Esophagus (tissue), 2 donors: ENCODE data around the gene VWA2. TPM values are rescaled to one million over a fixed set of nuclear protein-coding genes. Genes with fewer than 3 reads are reported as not detected.
A peak's percentile ranks its signal among the peaks of the same experiment; 100 is the strongest.

Experiments used
- H3K27ac ChIP-seq, 2 donors: one replicate each; pipeline ENCODE4 v1.5.1; 2013; ENCODE audit warnings: low read depth in 2 of 2, mild to moderate bottlenecking in 2 of 2, inconsistent platforms in 1 of 2, low read length in 1 of 2, moderate library complexity in 1 of 2
- H3K27me3 ChIP-seq, 2 donors: one replicate each; pipeline ENCODE4 v1.6.1; 2013; ENCODE audit warnings: low read length in 2 of 2, control low read depth in 1 of 2, mild to moderate bottlenecking in 1 of 2; ENCODE audit not compliant: insufficient read depth in 2 of 2, control insufficient read depth in 1 of 2
- H3K36me3 ChIP-seq, 2 donors: one replicate each; pipeline ENCODE4 v1.6.1; 2013; ENCODE audit warnings: low read length in 1 of 2; ENCODE audit not compliant: control insufficient read depth in 2 of 2, insufficient read depth in 2 of 2
- H3K4me1 ChIP-seq, 2 donors: one replicate each; pipeline ENCODE4 v1.6.1; 2013; ENCODE audit warnings: low read length in 1 of 2; ENCODE audit not compliant: control insufficient read depth in 2 of 2, insufficient read depth in 2 of 2
- H3K4me3 ChIP-seq, 2 donors: one replicate each; pipeline ENCODE4 v1.5.1; 2013; ENCODE audit warnings: low read length in 2 of 2, mild to moderate bottlenecking in 2 of 2, low read depth in 1 of 2, moderate library complexity in 1 of 2
- H3K9me3 ChIP-seq, 2 donors: one replicate each; pipeline ENCODE4 v1.6.1; 2013; ENCODE audit warnings: mild to moderate bottlenecking in 2 of 2, low read depth in 1 of 2, low read length in 1 of 2, moderate library complexity in 1 of 2; ENCODE audit not compliant: control insufficient read depth in 2 of 2, insufficient read depth in 1 of 2
- WGBS, 2 donors: extraction: QIAGEN DNeasy Blood & Tissue Kit; methylation state at CpG; one replicate each; pipeline ENCODE4 v1.1.7; 2013; 5-methylcytosine and 5-hydroxymethylcytosine counted together
- polyA plus RNA-seq, 2 donors: library from polyadenylated mRNA; stranded (reverse); fragments of 200-250 nt; gene quantifications; one replicate each; pipeline ENCODE4 v1.2.3, GENCODE V29; 2013
- donor health status: healthy with polysubstance abuse.
- donor health status: Bipolar disorder and iron deficiency.

Gene VWA2
- polyA plus RNA-seq, 2 donors, result 0.71 to 1.4 TPM

DNA sequence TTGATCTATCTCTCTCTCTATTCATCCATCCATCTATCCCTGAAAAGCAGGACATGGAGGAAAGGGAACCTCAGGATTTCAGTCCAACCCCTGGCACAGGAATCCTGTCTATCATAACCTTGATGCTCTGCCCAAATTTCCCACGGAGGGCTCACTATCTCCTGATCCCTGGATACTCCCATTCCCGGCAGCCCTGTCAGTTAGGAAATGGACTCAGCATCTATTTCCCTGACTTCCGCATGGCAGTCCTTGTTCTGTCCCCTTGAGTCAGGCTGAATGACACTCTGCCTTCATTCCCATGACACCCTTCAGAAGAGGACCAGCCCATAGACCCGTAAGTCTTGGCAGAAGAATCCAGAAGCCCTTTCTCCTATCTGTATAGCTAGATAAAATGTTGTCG is 77.7 kb downstream of the VWA2 start:
- Histone ChIP-seq H3K4me1 (peaks cover 7 to 9% of the 10 kb centered on the region in 2 donors), H3K27me3 (no peaks in the 10 kb centered on the region), H3K9me3 (no peaks in the 10 kb centered on the region), H3K4me3 (no peak overlapping the region), H3K36me3 (peaks cover 3 to 14% of the 10 kb centered on the region in 2 donors), H3K27ac (no peak overlapping the region)
- 79 to 80% methylated on average over 5 of the region's 5 CpGs for WGBS, 2 donors

DNA sequence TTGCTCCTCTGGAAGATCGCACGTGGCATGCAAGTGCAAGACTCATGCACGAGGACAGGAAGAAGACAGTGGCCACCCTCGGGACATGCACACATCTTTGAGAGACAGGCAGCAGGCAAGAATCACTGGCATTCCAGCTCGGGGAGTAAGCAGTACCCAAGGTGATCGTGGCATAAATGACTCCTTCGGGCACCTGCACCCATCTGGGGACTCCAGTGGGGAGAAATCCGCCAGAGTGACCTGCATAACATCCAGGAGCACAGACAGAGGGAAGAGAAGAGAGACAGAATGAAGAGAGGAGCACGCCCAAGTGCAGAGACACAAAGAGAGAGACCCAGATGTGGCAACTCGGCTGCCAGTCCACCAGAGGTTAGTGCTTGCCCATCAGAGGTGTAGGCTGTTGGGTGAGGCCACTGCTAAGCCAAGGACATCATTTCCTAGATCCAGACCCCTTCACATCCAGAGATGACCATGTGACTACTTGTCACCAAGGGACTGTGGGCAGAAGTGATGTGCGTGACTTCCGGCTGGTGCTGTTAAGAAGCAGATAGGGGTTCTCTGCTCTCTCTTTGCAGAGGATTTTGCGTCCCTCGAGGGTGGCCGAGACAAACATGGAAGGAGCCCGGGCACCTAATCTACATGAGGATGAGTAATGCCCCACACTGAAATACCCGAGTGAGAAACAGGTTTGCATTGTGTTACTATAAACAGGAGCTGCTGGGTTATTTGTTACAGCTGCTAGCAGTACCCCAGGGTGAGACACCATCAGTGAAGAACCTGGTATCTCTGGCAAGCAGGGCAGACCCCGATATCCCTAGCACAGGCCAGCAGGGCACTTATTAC is 80.6 kb downstream of the VWA2 start:
- Histone ChIP-seq H3K27me3 (no peaks in the 10 kb centered on the region), H3K9me3 (no peaks in the 10 kb centered on the region), H3K4me1 (peaks cover 7 to 9% of the 10 kb centered on the region in 2 donors), H3K36me3 (peaks cover 0 to 4% of the 10 kb centered on the region in 2 donors), H3K27ac (peak overlapping the region; percentile 56 to 89), H3K4me3 (no peak overlapping the region)
- 82 to 87% methylated on average over 18 of the region's 18 CpGs for WGBS, 2 donors

DNA sequence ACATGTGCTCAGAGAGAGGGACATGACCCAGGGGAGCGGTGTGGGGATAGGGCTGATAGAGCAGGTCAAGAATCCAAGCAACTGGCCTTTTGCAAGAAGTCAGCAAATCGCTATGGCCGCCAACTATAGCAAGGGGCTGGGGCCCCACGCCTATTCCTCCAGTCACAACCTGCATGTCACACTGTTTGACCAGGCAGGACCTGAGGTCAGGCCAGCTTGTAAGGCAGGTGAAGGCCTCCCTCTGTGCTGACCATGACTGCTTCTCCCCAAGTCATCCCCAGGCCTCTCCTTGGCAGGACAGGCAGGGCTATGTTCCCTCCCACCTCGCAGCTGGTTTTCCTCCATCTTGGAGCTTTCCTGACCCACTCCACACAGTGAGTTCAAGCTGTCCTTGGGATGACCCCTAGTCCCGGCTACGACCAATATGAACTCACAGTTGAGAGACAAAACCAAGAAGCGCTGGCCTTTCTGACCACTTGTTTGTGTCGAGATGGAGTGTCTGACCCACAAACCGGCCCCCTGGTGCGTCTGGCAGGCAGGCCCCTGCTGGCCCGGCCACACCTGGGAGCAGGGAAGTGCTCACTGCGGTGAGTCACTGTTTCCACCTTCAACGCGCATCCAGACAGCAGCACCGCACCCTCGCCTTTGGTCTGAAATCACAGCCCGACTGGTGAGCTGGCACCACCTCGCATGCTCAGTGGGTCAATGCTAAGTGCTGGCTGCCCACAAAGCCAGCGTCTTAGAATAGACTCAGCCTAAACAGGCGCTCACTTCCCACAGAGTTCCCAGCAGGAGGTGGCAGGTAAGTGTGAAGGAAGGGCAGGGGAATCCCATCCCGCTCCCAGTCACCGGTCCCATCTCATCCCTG is 81.4 kb downstream of the VWA2 start:
- H3K9me3 ChIP-seq, result no peaks in the 10 kb centered on the region

DNA sequence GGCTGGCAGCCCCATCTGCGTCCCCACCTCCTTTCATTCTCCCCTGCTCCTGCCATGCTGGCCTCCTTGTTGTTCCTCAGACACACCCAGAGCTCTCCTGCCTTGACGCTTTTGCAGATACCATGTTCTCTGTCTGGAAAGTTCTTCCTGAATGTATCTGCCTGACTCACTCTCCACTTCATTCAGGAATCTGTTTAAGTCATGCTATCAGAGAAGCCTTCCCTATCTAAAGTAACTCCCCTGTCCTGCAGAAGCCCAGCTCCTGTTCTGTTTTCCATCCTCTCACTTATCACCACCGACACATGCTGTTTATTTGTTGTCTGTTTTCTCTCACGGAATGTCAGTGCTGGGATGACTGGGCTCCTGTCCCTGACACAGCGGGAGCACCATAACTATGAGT is 83.3 kb downstream of the VWA2 start:
- peak overlapping the region in 1 of 2 donors; percentile 66 for H3K27ac ChIP-seq
- peaks cover 7 to 9% of the 10 kb centered on the region in 2 donors for H3K4me1 ChIP-seq
- no peaks in the 10 kb centered on the region for H3K36me3 ChIP-seq
- H3K4me3 ChIP-seq, result no peak overlapping the region
- no peaks in the 10 kb centered on the region for H3K9me3 ChIP-seq
- no peaks in the 10 kb centered on the region for H3K27me3 ChIP-seq
- WGBS, 2 donors, result 86 to 88% methylated on average over 5 of the region's 5 CpGs

More for the DNA sequence above, 81.4 kb downstream of the VWA2 start:
- Histone ChIP-seq H3K27ac (peak overlapping the region; percentile 60 to 89), H3K4me1 (peaks cover 7 to 9% of the 10 kb centered on the region in 2 donors), H3K36me3 (peaks cover 0 to 1% of the 10 kb centered on the region in 2 donors), H3K4me3 (no peak overlapping the region), H3K27me3 (no peaks in the 10 kb centered on the region)
- WGBS, 2 donors, result 53 to 60% methylated on average over 23 of the region's 23 CpGs

DNA sequence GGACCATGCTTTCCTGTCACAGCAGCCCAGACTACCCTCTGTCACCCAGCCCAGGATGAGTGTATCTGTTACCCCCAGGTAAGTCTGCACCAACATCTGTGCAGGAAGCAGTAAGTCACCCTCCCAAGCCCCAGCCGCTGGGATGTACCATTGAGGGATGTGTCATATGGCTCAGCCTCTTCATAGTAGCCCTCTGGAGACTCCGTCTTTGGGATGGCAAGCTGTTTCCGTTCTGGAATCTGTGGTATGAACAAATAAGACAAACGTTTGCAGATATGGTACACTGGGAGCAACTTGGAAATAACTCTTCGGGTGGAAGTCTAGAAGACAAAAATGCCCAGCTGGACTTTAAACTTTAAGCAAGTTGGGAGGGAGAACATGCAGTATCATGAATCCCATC is 84.0 kb downstream of the VWA2 start:
- H3K4me3 ChIP-seq, result no peak overlapping the region
- peaks cover 0 to under 1% of the 10 kb centered on the region in 2 donors for H3K36me3 ChIP-seq
- WGBS, 2 donors, result 68 to 77% methylated on average over 5 of the region's 5 CpGs
- no peaks in the 10 kb centered on the region for H3K9me3 ChIP-seq
- H3K27ac ChIP-seq, result no peak overlapping the region
- H3K27me3 ChIP-seq, result no peaks in the 10 kb centered on the region
- peaks cover 7 to 9% of the 10 kb centered on the region in 2 donors for H3K4me1 ChIP-seq

DNA sequence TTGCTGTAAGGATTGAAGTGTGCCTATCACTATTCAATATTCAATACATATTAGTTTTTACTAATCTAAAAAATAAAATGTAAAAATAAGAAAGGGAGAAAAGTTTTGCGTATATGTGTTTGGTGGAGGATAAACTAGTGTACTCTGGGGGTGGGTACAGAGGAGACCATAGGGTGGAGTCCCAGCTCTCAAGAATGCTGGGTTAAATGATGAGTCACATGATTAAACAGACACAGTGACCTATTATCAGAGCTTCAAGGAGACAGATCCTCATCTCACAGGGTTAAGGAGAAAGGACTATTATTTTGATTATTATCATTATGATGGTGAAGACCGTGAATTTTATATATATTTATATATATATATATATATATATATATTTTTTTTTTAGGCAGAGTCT is 87.7 kb downstream of the VWA2 start:
- 84 to 88% methylated on average over 2 of the region's 2 CpGs for WGBS, 2 donors
- no peak overlapping the region for H3K4me3 ChIP-seq
- H3K9me3 ChIP-seq, result no peaks in the 10 kb centered on the region
- H3K4me1 ChIP-seq, result peaks cover 2 to 4% of the 10 kb centered on the region in 2 donors
- peaks cover 0 to 6% of the 10 kb centered on the region in 2 donors for H3K36me3 ChIP-seq
- H3K27me3 ChIP-seq, result no peaks in the 10 kb centered on the region
- no peak overlapping the region for H3K27ac ChIP-seq

DNA sequence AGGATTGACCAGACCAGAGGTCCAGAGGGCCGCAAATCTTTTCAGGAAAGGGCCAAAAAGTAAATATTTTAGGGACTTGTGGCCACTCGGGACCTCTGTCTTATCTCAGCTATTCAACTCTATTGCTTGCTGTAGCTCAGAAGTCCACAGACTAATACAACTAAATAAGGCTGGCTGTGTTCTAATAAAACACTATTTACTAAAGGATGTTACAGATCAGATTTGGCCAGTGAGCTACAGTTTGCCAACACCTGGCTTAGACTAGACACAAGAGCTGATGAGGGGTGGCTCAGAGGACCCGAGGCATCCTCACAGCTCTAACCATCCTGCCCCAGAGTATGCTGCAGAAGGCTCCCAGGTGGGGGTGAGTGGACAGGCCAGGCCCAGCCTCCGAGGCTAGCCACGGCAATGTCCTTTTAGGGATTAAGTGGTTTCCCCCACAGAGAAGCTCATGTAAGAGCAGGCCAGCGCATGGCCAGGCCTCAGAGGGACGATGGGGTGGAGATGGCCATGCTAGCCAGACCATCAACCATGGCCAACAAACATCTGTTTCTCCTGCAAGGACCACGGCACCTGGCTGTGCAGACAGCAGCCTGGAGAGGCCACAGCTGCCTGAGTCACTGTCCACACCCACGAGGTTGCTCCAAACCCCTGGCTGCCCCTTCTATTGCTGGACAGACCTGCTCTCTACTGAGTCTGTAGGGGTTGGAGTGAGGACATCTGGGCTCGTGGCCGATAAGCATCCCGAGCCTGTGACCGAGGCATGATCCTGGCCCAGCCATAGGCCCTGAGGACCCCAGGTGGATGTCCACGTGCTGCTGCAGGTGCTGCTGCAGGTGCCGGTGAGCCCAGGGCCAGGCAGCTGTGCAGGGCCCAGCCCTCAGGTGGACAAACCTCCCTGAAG is 88.7 kb downstream of the VWA2 start:
- H3K27me3 ChIP-seq, result no peaks in the 10 kb centered on the region
- H3K4me1 ChIP-seq, result peaks cover 2 to 8% of the 10 kb centered on the region in 2 donors
- WGBS, 2 donors, result 87 to 90% methylated on average over 15 of the region's 15 CpGs
- no peaks in the 10 kb centered on the region for H3K9me3 ChIP-seq
- peaks cover 0 to 6% of the 10 kb centered on the region in 2 donors for H3K36me3 ChIP-seq
- no peak overlapping the region for H3K27ac ChIP-seq
- no peak overlapping the region for H3K4me3 ChIP-seq

DNA sequence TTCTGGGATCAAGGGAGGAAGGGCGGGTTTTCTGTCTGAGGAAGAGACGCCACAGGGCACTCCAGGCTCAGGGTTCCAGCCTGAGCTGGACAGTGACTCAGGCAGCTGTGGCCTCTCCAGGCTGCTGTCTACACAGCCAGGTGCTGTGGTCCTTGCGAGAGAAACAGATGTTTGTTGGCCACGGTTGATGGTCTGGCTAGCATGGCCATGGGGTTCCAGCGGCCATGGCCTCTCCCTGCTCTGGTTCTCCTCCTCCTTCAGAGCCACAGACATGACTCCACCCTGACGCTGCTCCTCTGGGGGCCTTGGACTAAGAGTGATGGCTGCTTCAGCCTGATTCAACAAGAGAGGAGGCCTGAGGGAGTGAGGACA is 89.4 kb downstream of the VWA2 start:
- Histone ChIP-seq H3K9me3 (no peaks in the 10 kb centered on the region), H3K36me3 (peaks cover 0 to 6% of the 10 kb centered on the region in 2 donors)

DNA sequence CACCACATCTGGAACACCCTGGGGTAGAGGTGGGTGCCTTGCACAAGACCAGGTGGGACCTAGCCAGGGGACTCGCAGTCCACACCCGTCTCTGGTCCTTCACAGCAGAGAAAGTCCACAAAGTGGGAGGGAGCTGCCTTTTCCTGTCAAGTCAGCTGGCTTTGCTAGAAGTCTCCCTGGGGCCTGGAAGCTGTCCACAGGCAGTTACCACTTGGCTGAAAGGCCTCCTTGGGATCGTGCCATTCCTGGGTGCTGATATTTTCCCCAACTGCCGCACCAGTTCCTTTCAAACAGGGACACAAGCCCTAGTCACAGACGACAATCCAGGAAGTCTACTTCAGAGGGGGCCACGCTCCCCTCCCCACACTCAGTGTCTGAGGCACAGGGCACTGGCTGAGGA is 89.8 kb downstream of the VWA2 start:
- H3K27me3 ChIP-seq, result no peaks in the 10 kb centered on the region
- 44 to 68% methylated on average over 6 of the region's 6 CpGs for WGBS, 2 donors
- peaks cover 0 to 6% of the 10 kb centered on the region in 2 donors for H3K36me3 ChIP-seq
- H3K4me3 ChIP-seq, result no peak overlapping the region
- peaks cover 2 to 8% of the 10 kb centered on the region in 2 donors for H3K4me1 ChIP-seq
- no peak overlapping the region for H3K27ac ChIP-seq
- H3K9me3 ChIP-seq, result no peaks in the 10 kb centered on the region

More for the DNA sequence above, 89.4 kb downstream of the VWA2 start:
- H3K4me1 ChIP-seq, result peaks cover 2 to 8% of the 10 kb centered on the region in 2 donors
- H3K27ac ChIP-seq, result no peak overlapping the region
- H3K4me3 ChIP-seq, result no peak overlapping the region
- WGBS, 2 donors, result 74 to 78% methylated on average over 6 of the region's 6 CpGs
- H3K27me3 ChIP-seq, result no peaks in the 10 kb centered on the region
